Activated T-cell treated with anti-CD3 and anti-CD28 coated beads, Interleukin-2, amount 50 U/mL, for 1 hour (primary cell): ENCODE data around the gene MCRIP1.

Source experiments
- DNase-seq: peaks from one replicate; pipeline ENCODE4 v3.0.0-alpha.2; 2020

Gene MCRIP1

GRCh38 chr17:81802856-81803643, 30.0 kb downstream of the MCRIP1 start:
- DNase-seq: no peak

DNA sequence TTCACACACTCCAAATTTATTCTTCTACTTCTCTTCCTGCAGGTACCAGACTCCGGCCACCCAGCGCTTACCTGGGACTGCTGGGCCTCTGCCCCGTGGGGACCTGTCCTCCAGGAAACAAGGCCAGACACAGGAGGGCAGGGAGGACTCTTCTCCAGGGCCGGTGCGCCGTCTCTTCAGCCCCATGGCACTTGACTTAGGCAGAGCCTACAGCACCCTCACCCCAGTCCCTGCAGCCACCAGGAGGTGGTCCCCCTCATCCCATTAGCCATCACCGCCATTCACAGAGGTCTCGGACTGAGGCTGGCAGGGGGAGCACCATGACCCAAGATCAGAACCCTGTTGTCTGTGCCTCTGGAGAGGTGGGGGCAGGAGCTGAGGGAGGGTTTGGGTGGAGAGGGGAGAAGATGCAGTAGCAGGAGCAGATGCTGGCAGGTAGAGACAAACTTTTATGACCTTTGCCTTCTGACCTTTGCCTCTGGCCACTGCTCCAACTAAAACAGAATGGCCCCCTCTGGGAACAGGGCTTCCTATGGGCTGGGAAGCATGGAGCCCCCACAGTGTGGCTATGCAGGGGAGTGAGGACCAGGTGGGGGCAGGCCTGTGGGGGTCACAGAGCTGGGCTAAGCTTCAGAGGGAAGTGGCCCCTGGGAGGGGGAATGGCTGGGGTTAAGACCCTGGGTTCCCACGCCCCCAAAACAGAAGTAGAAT, 30.9 kb downstream of the MCRIP1 start:
- DNase-seq: no peak

DNA sequence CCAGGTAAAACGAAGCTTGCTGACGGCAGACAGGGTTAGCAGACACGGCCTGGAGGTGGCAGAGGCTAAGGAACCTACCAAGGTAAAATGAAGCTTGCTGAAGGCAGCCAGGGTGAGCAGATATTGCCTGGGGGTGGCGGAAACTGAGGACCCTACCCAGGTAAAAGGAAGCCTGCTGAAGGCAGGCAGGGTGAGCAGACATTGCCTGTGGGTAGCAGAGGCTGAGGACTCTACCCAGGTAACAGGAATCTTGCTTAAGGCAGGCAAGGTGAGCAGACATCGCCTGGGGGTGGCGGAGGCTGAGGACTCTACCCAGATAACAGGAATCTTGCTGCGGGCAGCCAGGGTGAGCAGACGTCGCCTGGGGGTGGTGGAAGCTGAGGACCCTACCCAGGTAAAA, 31.8 kb downstream of the MCRIP1 start:
- DNase-seq: no peak

- no peak for DNase-seq
Observed at GRCh38 chr17:81794509-81794908, 38.6 kb downstream of the MCRIP1 start.

GRCh38 chr17:81794074-81794476, 39.0 kb downstream of the MCRIP1 start:
- no peak for DNase-seq

DNA sequence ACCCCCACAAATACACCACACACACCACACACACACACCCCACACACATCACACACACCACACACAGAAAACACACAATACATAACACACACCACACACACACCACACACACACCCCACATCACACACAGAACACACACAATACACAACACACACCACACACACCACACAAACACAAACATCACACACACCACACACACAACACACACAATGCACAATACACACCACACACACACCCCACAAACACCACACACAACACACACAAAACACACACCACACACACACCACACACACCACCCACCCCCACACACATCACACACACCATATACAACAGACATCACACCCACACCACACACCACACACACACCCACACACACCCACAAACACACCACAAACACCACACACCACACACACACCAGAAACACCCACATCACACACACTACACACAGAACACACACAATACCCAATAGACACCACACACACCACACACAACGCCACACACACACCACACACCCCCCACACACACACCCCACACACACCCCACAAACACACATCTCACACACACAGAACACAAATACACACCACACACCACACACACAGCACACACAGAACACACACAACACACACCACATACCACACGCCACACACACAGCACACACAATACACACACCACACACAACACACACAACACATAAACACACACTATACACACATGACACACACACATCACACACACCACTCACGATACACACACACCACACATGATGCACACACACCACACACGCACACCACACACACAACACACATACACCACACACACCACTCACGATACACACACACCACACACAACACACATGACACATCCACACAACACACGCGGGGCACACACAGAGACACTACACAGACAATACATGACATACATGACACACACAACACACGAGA, 40.1 kb downstream of the MCRIP1 start:
- DNase-seq: no peak
